HepG2 (cell line): ENCODE results near the gene PRKN. TPM values are rescaled to one million over a fixed set of nuclear protein-coding genes. Genes with fewer than 3 reads are reported as not detected.

Source experiments
- ADNP ChIP-seq: sonication (generic); formaldehyde crosslinking; IDR thresholded peaks from 2 replicates; pipeline ENCODE4 v1.4.0; 2020; ENCODE audit warnings: missing genetic modification reagents
- HIVEP1 ChIP-seq: sonication (generic); formaldehyde crosslinking; IDR thresholded peaks from 2 replicates; pipeline ENCODE4 v1.4.0; 2020; ENCODE audit warnings: mild to moderate bottlenecking, missing genetic modification reagents
- HMGXB3 ChIP-seq: sonication (generic); formaldehyde crosslinking; IDR thresholded peaks from 2 replicates; pipeline ENCODE4 v1.4.0; 2020; ENCODE audit warnings: missing genetic modification reagents, borderline replicate concordance
- HOMEZ ChIP-seq: IDR thresholded peaks from 2 replicates; pipeline ENCODE4 v1.6.1; 2016; ENCODE audit warnings: low read depth
- KDM4B ChIP-seq: sonication (generic); formaldehyde crosslinking; IDR thresholded peaks from 2 replicates; pipeline ENCODE4 v1.4.0; 2020; ENCODE audit warnings: missing genetic modification reagents
- TFE3 ChIP-seq: IDR thresholded peaks from 2 replicates; pipeline ENCODE4 v1.6.1; 2016
- ZNF33A ChIP-seq: sonication (generic); formaldehyde crosslinking; IDR thresholded peaks from 2 replicates; pipeline ENCODE4 v1.5.1; 2020; ENCODE audit warnings: missing genetic modification reagents, mild to moderate bottlenecking, moderate library complexity, borderline replicate concordance
- ZNF761 ChIP-seq: sonication (generic); formaldehyde crosslinking; conservative IDR thresholded peaks from 2 replicates; pipeline ENCODE4 v1.4.0; 2020; ENCODE audit warnings: mild to moderate bottlenecking, missing genetic modification reagents
- polyA plus RNA-seq, 8 experiments: library from polyadenylated mRNA; depleted of rRNA in 3 of 8; stranded (reverse) in 7 of 8; unstranded in 1 of 8; fragments of >200 nt; fragmentation: Illumina TruSeq in 4 of 8; extraction: Trizol in 4 of 8; gene quantifications; 2 replicates each; pipeline versions ENCODE4 v1.2.1 to v1.2.3, GENCODE V29; 2011 to 2016; ENCODE audit warnings: low read depth in 4 of 8, missing spikeins in 1 of 8, mixed read lengths in 1 of 8; ENCODE audit not compliant: insufficient read depth in 1 of 8
- total RNA-seq, 5 experiments: library from RNA; depleted of rRNA; stranded (reverse); fragments of >200 nt; fragmentation: Illumina TruSeq; extraction: Trizol; gene quantifications; 2 replicates each; pipeline ENCODE4 v1.2.3, GENCODE V29; 2016; ENCODE audit warnings: low read depth in 1 of 5
- TF ChIP-seq, protein P1 (sequence below): sonication (generic); formaldehyde crosslinking; IDR thresholded peaks from 2 replicates; pipeline ENCODE4 v1.8.0; 2022; ENCODE audit warnings: low read depth, missing genetic modification reagents
- TF ChIP-seq, protein P2 (sequence below): sonication (generic); formaldehyde crosslinking; IDR thresholded peaks from 2 replicates; pipeline ENCODE4 v1.4.0; 2020; ENCODE audit warnings: missing genetic modification reagents
- TF ChIP-seq, protein P3 (sequence below): sonication (generic); formaldehyde crosslinking; IDR thresholded peaks from 2 replicates; pipeline ENCODE4 v1.5.1; 2020; ENCODE audit warnings: missing genetic modification reagents, mild to moderate bottlenecking, borderline replicate concordance

The PRKN gene
- total and polyA plus RNA-seq, 2 of the 13 experiments (the other 11 are each of a cell fraction or from before 2014, with no cell fraction given): 0.31 to 0.44 TPM

DNA sequence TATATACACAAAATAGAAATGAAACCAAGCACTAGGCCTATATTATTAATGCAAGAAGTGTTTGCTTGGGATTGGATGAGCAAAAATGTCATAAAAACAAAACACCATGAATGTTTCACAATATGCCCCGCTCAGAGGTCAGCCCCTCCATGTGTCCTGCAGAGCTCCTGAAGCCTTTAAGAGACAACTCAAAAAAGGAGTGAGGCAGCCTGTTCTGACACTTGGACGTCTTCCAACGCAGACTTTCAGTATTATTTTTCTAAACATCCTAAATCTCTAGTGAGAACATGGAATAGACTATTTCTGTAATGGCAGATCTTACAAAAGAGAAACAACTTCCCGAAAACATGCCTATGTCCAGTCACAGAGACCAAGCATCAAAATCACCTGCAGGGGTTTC lies 322.6 kb downstream of the PRKN start (continued):
- TF ChIP-seq HIVEP1 (CRISPR knock-in tag) (no peak), ZNF33A (CRISPR knock-in tag) (no peak), HOMEZ (CRISPR knock-in tag) (no peak), HMGXB3 (CRISPR knock-in tag) (no peak), ADNP (CRISPR knock-in tag) (no peak), TFE3 (no peak), KDM4B (CRISPR knock-in tag) (no peak), ZNF761 (CRISPR knock-in tag) (no peak)
- TF ChIP-seq, protein P1, sequence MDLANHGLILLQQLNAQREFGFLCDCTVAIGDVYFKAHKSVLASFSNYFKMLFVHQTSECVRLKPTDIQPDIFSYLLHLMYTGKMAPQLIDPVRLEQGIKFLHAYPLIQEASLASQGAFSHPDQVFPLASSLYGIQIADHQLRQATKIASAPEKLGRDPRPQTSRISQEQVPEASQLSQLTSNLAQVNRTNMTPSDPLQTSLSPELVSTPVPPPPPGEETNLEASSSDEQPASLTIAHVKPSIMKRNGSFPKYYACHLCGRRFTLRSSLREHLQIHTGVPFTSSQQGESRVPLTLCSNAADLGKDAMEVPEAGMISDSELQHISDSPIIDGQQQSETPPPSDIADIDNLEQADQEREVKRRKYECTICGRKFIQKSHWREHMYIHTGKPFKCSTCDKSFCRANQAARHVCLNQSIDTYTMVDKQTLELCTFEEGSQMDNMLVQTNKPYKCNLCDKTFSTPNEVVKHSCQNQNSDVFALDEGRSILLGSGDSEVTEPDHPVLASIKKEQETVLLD: no peak
- TF ChIP-seq, protein P2, sequence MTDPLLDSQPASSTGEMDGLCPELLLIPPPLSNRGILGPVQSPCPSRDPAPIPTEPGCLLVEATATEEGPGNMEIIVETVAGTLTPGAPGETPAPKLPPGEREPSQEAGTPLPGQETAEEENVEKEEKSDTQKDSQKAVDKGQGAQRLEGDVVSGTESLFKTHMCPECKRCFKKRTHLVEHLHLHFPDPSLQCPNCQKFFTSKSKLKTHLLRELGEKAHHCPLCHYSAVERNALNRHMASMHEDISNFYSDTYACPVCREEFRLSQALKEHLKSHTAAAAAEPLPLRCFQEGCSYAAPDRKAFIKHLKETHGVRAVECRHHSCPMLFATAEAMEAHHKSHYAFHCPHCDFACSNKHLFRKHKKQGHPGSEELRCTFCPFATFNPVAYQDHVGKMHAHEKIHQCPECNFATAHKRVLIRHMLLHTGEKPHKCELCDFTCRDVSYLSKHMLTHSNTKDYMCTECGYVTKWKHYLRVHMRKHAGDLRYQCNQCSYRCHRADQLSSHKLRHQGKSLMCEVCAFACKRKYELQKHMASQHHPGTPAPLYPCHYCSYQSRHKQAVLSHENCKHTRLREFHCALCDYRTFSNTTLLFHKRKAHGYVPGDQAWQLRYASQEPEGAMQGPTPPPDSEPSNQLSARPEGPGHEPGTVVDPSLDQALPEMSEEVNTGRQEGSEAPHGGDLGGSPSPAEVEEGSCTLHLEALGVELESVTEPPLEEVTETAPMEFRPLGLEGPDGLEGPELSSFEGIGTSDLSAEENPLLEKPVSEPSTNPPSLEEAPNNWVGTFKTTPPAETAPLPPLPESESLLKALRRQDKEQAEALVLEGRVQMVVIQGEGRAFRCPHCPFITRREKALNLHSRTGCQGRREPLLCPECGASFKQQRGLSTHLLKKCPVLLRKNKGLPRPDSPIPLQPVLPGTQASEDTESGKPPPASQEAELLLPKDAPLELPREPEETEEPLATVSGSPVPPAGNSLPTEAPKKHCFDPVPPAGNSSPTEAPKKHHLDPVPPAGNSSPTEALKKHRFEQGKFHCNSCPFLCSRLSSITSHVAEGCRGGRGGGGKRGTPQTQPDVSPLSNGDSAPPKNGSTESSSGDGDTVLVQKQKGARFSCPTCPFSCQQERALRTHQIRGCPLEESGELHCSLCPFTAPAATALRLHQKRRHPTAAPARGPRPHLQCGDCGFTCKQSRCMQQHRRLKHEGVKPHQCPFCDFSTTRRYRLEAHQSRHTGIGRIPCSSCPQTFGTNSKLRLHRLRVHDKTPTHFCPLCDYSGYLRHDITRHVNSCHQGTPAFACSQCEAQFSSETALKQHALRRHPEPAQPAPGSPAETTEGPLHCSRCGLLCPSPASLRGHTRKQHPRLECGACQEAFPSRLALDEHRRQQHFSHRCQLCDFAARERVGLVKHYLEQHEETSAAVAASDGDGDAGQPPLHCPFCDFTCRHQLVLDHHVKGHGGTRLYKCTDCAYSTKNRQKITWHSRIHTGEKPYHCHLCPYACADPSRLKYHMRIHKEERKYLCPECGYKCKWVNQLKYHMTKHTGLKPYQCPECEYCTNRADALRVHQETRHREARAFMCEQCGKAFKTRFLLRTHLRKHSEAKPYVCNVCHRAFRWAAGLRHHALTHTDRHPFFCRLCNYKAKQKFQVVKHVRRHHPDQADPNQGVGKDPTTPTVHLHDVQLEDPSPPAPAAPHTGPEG: no peak
- TF ChIP-seq, protein P3, sequence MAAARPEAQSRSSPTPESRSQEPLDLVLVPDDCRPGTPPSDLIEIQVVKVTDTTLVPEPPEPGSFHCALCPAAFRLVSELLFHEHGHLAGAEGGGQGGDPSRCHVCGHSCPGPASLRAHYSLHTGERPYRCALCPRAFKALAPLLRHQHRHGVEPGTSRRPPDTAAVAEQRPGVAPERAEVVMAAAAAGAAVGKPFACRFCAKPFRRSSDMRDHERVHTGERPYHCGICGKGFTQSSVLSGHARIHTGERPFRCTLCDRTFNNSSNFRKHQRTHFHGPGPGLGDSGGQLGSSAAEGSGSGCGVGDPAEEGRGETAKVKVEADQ (CRISPR knock-in tag): no peak
